ENCODE measurements around the gene SPO11.

The SPO11 gene

DNA sequence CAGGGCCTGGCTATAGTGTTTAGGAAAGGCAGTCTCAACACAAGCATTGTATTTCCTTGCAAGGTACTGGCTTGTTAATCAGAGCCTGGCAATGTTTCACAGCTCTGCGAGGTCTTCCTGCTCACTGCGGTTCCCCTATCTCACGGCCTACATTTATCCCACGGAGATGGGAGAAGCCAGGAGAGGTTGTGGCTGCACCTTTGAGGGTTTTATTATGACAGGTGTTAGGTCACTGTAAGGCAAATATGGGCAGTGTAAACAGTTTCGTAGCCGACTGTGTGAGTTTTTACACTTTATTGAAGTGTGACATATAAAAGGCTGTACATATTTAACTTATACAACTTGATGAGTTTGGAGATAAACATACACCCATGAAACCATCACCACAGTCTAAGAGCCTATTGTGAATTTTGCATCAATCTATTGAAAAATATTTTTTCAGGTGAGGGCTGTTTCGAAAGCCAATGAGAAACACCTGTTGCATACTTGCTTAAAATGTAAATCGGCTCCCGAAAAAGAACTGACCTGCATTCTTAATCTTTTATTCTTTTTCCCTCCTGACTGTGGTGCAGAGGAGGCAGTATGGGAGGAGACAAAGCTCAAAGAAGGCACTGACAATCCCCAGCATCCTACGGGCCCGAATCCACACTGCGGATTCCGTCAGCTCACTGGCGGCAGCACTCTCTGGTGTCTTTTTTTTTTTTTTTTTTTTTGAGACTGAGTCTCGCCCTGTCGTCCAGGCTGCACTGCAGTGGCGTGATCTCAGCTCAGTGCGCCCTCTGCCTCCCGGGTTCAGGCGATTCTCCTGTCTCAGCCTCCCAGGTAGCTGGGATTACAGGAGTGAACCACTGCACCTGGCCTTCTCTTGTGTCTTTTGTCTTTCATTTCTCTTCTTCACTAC lies 54.1 kb downstream of the SPO11 start:
- no peak for TF ChIP-seq ZNF274 (IDR thresholded peaks at IDR 0.05; ENCODE audit: low read depth, low read length)
- H3K4me3 ChIP-seq (ENCODE audit: low read length) = no peak overlapping the region

DNA sequence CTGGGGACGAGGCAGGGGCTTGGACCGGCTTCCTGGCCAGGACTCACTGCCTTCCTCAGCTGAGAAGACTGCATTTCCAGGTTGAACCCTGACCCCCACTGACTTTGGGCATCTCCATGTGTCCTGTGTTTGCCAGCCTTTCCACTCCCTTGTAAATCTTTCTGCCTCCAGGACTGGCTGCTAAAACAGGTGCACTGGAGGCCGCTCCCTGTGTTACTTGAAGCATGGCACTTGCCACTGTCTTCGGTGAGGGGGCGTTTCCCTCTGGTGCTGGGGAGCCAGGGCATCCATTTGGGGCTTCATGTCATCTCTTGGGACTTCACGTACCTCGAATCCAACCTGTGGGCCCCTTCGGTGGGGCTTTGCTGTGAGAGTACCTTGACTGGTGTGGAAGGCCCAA lies 54.9 kb downstream of the SPO11 start:
- H3K4me3 ChIP-seq (ENCODE audit: low read length) = no peak overlapping the region
- no peak for TF ChIP-seq ZNF274 (IDR thresholded peaks at IDR 0.05; ENCODE audit: low read depth, low read length)

DNA sequence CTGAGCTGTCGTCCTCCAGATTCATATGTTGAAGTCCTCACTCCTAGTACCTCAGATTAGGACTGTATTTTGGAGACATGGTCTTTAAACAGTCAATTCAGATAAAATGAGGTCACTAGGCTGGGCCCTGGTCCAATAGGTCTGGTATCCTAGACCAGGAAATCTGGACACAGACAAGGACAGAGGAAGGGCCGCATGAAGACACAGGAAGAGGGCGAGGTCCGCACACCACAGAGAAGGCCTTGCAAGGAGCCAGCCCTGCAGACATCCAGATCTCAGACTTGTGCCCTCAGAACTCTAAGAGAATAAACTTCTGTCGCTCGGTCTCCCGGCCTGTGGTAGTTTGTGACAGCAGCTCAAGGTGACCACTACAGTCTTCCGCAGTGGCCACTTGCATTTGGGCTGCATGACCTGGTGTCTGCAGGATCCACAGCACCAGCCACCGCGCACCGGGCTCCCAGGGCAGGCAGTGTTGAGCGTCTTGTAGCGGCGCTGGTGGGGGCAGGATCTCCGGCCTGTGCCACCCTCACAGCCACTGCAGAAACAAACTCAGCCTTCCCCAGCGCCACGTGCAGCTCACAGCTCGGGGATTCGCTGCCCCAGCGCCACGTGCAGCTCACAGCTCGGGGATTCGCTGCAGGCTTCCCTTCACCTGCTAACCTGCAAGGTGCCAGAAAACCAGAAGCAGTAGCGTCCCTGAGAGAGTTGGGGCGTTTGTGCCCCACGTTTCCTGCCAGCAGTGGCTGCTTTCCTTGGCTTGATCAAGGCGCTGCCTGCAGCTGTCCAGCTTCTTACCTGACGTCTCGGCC lies 55.6 kb downstream of the SPO11 start:
- TF ChIP-seq ZNF274 (IDR thresholded peaks at IDR 0.05; ENCODE audit: low read depth, low read length) = no peak
- no peak overlapping the region for H3K4me3 ChIP-seq (ENCODE audit: low read length)

DNA sequence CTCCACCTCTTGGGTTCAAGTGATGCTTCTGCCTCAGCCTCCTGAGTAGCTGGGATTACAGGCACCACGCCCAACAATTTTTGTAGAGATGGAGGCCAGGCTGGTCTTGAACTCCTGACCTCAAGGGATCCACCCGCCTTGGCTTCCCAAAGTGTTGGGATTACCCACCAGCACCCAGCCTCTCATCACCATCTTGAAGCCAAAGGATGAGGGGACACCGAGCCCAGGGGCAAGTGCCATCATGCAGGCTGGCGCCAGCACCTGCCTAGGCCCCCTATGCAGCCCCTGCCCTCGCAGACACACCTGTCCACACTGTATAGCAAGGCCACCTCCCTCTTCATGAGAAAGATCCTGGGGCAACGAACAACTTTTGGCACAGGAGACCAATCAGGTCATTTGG lies 56.3 kb downstream of the SPO11 start:
- H3K4me3 ChIP-seq (ENCODE audit: low read length) = no peak overlapping the region
- TF ChIP-seq ZNF274 (IDR thresholded peaks at IDR 0.05; ENCODE audit: low read depth, low read length) = no peak

DNA sequence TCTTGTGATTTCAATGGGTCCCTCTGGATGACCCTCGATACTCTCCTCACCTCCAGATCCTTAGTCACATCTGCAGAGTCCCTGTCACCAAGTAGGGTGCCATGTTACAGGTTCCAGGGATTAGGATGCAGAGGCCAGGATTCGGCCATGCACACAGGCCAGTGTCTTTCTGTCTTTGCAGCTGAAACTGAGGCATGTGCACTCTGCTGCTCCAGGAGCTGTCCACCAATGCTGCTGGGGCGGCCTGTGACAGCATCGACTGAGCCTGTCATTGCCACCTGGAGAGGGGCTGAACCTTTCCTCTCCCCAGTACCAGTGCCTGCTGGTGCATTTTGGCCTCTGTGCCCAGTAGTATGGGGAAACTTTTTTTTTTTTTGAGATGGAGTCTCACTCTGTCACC lies 57.2 kb downstream of the SPO11 start:
- H3K4me3 ChIP-seq (ENCODE audit: low read length) = no peak overlapping the region
- no peak for TF ChIP-seq ZNF274 (IDR thresholded peaks at IDR 0.05; ENCODE audit: low read depth, low read length)

DNA sequence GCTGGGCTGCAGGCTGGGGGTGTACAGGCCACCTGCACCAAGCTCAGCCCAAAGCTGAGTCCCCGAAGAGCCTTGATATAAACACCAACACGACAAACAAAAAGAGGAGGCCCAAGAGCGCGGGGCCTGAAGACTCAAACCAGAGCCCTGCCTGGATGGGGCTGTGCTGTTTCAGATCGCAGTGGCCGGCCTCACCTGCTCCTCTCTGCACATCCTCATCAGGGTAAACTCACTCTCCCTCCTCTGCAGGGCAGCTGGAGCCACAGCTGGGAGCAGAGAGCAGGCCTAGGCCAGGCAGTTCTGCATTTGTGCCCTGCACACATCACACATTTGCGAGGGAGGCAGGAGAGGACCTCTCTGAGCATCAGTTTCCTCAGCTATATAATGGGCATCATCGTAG lies 57.9 kb downstream of the SPO11 start:
- TF ChIP-seq ZNF274 (IDR thresholded peaks at IDR 0.05; ENCODE audit: low read depth, low read length) = no peak
- H3K4me3 ChIP-seq (ENCODE audit: low read length) = no peak overlapping the region

DNA sequence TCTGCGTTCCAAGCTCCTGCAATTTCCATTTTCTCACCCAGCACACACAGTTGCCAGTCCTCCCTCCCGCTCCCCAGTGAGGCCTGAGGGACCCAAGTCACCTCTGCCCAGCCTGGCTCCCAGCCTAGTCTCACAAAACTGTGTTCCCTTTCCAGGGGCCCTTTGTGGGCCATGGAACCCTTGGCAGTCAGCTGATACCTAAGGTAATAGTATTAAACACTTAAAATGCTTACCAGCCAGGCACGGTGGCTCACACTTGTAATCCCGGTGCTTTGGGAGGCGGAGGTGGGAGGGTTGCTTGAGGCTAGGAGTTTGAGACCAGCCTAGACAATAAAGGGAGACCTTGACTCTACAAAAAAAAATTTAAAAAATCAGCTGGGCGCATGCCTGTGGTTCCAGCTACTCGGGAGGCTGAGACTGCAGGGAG lies 58.4 kb downstream of the SPO11 start:
- no peak overlapping the region for H3K4me3 ChIP-seq (ENCODE audit: low read length)
- TF ChIP-seq ZNF274 (IDR thresholded peaks at IDR 0.05; ENCODE audit: low read depth, low read length) = no peak

DNA sequence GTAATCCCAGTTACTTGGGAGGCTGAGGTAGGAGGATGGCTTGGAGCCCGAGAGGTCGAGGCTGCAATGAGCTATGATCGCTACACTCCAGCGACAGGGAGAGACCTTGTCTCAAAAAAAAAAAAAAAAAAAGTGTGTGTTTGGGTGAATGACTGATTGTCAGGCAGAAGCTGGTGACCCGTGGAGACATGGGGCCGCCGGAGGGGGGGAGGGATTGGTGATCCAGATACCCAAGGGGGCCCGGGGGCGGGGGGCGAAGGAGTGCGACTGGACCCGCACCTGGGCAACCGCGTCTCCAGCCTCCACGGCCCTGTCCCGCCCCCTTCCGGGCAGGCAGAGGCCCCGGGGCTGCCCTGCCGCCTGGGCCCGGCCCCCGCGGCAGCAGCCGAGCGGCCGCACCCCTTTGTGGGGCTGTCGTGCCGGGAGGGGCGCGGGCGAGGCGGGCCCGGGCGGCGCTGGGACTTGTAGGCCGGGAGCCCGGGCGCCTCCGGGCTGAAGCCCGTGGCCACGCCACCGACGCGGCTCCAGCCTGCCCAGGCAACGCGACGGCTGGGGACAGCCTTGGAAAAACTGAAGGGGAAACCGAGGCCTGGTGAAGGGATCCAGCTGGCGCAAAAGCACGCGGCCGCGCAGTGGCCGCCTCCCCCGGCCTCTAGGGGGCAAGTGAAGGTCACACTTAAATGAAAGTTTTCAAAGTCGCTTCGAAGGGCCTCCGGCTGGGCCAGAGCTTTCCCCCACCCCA lies 59.5 kb downstream of the SPO11 start:
- no peak for TF ChIP-seq ZNF274 (IDR thresholded peaks at IDR 0.05; ENCODE audit: low read depth, low read length)
- peak overlapping the region; percentile 1; the same call in 1 of the 2 replicates for H3K4me3 ChIP-seq (ENCODE audit: low read length)

DNA sequence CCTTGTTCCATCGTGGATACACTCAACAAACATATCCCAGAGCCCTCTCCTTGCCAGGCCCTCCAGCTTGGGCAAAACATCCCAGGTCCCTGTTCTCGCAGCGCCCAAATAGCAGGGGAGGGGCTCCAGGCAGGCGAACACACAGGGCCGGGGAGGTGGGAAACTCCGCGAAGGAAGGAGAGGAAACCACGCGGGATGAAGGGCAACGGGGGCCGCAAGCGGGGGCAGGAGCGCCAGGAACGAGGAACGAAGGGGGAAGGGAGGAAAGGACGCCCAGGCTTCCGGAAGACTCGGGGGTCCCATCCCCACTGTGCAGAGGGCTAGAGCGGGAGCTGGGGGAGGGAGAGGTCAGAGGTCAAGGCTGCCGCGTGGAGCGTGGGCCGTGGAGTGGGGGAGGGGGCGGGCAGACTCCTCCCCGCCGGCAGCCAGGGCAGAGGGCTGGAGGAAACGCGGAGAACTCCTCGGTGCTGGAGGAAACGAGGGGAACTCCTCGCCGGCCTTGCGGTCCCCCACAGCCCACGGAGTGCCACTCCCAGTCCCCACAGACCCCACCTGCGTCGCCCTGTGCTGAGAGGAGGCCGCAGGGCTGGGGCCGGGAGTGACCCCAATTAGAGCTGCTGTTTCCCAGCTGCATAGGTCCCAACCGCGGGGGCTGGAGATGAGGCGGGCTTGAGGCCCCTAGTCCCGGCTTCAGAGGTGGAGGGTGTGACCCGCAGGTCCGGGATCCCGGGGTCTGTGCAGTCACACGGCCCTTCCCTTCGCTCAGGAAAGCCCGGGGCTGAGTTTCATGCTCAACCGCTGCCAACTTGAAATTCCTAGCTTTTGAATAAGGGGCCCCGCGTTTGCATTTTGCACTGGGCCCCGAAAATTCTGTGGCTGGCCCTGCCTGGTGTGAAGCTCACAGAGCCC lies 60.3 kb downstream of the SPO11 start:
- H3K4me3 ChIP-seq (ENCODE audit: low read length) = peak overlapping the region; percentile 1; the same call in 1 of the 2 replicates
- no peak for TF ChIP-seq ZNF274 (IDR thresholded peaks at IDR 0.05; ENCODE audit: low read depth, low read length)

DNA sequence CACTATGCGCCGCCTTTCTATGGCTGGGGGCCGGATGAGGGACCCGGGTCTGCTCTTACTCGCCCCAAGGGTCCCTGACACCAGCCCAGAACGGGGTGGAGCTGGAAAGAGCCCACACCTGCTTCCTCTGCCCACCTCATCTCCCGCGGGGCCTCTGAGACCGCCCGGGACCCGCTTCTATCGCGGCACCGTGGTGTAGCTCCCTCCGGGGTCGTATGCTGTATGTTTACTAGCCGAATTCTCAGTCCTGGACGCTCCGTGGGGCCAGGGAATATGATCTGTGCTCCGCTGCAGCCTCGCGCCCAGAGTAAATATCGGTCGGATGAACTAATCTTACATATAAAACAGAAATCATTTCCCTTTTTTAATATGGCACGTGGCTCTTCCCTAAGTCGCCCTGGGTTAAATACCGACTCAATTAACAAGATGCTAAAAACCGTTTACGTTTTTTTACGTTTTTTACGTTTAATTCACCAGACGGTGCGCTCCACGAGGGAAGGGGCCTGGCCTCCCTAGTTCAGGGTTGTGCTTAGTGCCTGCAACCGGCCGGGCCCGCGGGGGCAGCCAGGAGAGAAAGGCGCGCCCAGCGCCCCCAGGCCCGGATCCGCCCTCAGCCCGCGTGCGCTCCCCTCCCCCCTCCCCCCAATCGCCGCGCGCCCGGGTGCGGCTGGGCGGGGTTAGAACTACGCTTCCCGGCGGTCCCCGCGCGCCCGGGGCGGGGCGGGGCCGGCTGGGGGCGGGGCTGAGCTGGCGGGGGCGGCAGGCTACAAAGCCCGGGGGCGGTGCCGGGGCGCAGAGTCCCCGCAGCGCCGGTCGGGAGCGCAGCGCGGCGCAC lies 61.2 kb downstream of the SPO11 start, which contains the start of gene RBM38:
Gene RBM38, plus strand, starts transcription at position 793 of the 835 bp plus-strand sequence. CDS start 186 bp downstream, outside the sequence.
- TF ChIP-seq ZNF274 (IDR thresholded peaks at IDR 0.05; ENCODE audit: low read depth, low read length) = no peak
- peak within 1 kb of the TSS; percentile 84 for H3K4me3 ChIP-seq (ENCODE audit: low read length)

DNA sequence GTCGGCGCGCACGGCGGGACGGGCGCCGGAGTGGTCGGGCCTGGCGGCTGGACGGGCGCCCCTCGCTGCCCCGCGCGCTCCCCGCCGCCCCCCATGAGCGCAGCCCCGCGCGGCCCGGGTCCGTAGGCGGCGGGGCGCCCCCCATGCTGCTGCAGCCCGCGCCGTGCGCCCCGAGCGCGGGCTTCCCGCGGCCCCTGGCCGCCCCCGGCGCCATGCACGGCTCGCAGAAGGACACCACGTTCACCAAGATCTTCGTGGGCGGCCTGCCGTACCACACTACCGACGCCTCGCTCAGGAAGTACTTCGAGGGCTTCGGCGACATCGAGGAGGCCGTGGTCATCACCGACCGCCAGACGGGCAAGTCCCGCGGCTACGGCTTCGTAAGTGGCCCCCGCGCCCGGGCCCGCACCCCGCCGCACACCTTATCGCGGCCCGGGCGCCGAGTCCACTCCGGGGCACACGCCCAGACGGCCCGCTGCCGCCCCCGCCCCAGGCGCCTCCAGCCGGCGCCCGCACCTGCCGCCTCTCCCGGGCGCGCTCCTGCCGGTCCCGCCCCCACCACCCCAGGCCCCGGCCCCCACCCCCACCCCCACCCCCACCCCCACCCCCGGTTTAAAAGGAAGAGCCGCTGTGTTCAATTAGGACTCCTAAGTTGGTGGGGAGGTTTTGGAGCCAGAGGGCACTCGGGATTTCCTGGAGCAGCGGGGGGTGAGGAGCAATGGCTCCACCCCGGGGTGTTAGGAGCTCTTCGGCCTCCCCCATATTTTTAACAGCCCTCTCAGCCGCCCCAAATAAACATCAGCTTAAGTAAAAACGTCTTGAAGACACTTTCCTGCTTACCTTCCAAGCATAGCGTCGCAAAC lies 62.1 kb downstream of the SPO11 start:
- TF ChIP-seq ZNF274 (IDR thresholded peaks at IDR 0.05; ENCODE audit: low read depth, low read length) = no peak
- peak overlapping the region; percentile 84 for H3K4me3 ChIP-seq (ENCODE audit: low read length)
